GM23338 (cell line): ENCODE results near the gene TNC. TPM values are rescaled to one million over a fixed set of nuclear protein-coding genes. Genes with fewer than 3 reads are reported as not detected.

Experiments
- ATAC-seq: fragments of 200-7000 bp; cut with Tn5 transposase; 3 replicates; pipeline ENCODE4 v1.9.1; 2020
- DNase-seq: peaks from one replicate; pipeline ENCODE4 v3.0.0-alpha.2; 2015; ENCODE audit warnings: low spot score
- H2AFZ ChIP-seq: fragments of 200-600 bp; sonication (generic); 2 replicates; pipeline ENCODE4 v1.8.0; 2016; ENCODE audit warnings: antibody characterized with exemption, mild to moderate bottlenecking, moderate library complexity
- H3F3A ChIP-seq: fragments of 200-600 bp; sonication (generic); replicated peaks from 2 replicates; pipeline ENCODE4 v1.8.0; 2017; ENCODE audit warnings: antibody characterized with exemption, mixed run types, low read depth
- H3K27ac ChIP-seq: fragments of 200-600 bp; sonication (generic); 2 replicates; pipeline ENCODE4 v1.6.1; 2016; ENCODE audit warnings: low read depth
- H3K27me3 ChIP-seq: fragments of 200-600 bp; sonication (generic); 2 replicates; pipeline ENCODE4 v1.8.0; 2016; ENCODE audit warnings: mild to moderate bottlenecking, mixed run types, moderate library complexity; ENCODE audit not compliant: insufficient read depth
- H3K36me3 ChIP-seq: fragments of 200-600 bp; sonication (generic); 2 replicates; pipeline ENCODE4 v1.8.0; 2016; ENCODE audit warnings: mild to moderate bottlenecking; ENCODE audit not compliant: insufficient read depth
- H3K4me1 ChIP-seq: fragments of 200-600 bp; sonication (generic); 2 replicates; pipeline ENCODE4 v1.8.0; 2016; ENCODE audit warnings: mild to moderate bottlenecking, moderate library complexity; ENCODE audit not compliant: insufficient read depth
- H3K4me2 ChIP-seq: fragments of 200-600 bp; sonication (generic); 2 replicates; pipeline ENCODE4 v1.7.1; 2017; ENCODE audit warnings: mixed run types
- H3K4me3 ChIP-seq: fragments of 200-600 bp; sonication (generic); 2 replicates; pipeline ENCODE4 v1.6.1; 2016; ENCODE audit warnings: mixed run types
- H3K79me2 ChIP-seq: fragments of 200-600 bp; sonication (generic); replicated peaks from 2 replicates; pipeline ENCODE4 v1.8.0; 2017; ENCODE audit warnings: mild to moderate bottlenecking; ENCODE audit not compliant: insufficient read depth
- H3K9me2 ChIP-seq: fragments of 200-600 bp; sonication (generic); 2 replicates; pipeline ENCODE4 v1.8.0; 2017; ENCODE audit not compliant: insufficient read depth
- H4K20me1 ChIP-seq: fragments of 200-600 bp; sonication (generic); replicated peaks from 2 replicates; pipeline ENCODE4 v1.8.0; 2017; ENCODE audit warnings: mild to moderate bottlenecking; ENCODE audit not compliant: insufficient read depth
- H3K27ac Mint-ChIP-seq: 2 replicates; pipeline ENCODE4 v1.8.0; 2020; ENCODE audit warnings: inconsistent platforms, mild to moderate bottlenecking, moderate library complexity, mixed read lengths
- H3K27me3 Mint-ChIP-seq: 3 replicates; pipeline ENCODE4 v1.8.0; 2022; ENCODE audit warnings: low read depth, mild to moderate bottlenecking, moderate library complexity, mixed read lengths, inconsistent platforms; ENCODE audit not compliant: insufficient read depth, poor library complexity
- H3K36me3 Mint-ChIP-seq: 3 replicates; pipeline ENCODE4 v1.8.0; 2021; ENCODE audit warnings: low read depth, mild to moderate bottlenecking, inconsistent platforms, moderate library complexity, mixed read lengths
- H3K4me1 Mint-ChIP-seq: 3 replicates; pipeline ENCODE4 v1.8.0; 2020; ENCODE audit warnings: mild to moderate bottlenecking, inconsistent platforms, mixed read lengths
- H3K4me3 Mint-ChIP-seq: 3 replicates; pipeline ENCODE4 v1.8.0; 2021; ENCODE audit warnings: moderate library complexity, mild to moderate bottlenecking, inconsistent platforms, mixed read lengths
- H3K9me3 Mint-ChIP-seq: 3 replicates; pipeline ENCODE4 v1.8.0; 2020; ENCODE audit warnings: moderate library complexity, mild to moderate bottlenecking, inconsistent platforms, mixed read lengths
- CREB1 ChIP-seq: fragments of 250-450 bp; sonication (Bioruptor Pico); IDR thresholded peaks from 2 replicates; pipeline ENCODE4 v1.5.0; 2020; ENCODE audit warnings: low read depth, mild to moderate bottlenecking, moderate library complexity
- CTCF ChIP-seq, 2 experiments: fragments of 200-600 bp in 1 of 2; sonication (generic) in 1 of 2; conservative IDR thresholded peaks; 2 replicates each; pipeline versions ENCODE4 v1.5.1 to v1.6.1; 2016 to 2017; ENCODE audit warnings: antibody characterized with exemption in 2 of 2, low read depth in 2 of 2, mild to moderate bottlenecking in 2 of 2, moderate library complexity in 1 of 2
- EZH2 ChIP-seq: fragments of 200-600 bp; sonication (generic); IDR thresholded peaks from one replicate; pipeline ENCODE4 v1.8.0; 2017; ENCODE audit warnings: antibody characterized with exemption, mild to moderate bottlenecking, low read depth; ENCODE audit not compliant: unreplicated experiment
- EZH2phosphoT487 ChIP-seq: fragments of 200-600 bp; sonication (generic); IDR thresholded peaks from one replicate; pipeline ENCODE4 v1.8.1; 2018; ENCODE audit warnings: antibody characterized with exemption; ENCODE audit not compliant: unreplicated experiment
- JUNB ChIP-seq: IDR thresholded peaks from one replicate; pipeline ENCODE4 v1.6.1; 2016; ENCODE audit warnings: antibody characterized with exemption; ENCODE audit not compliant: unreplicated experiment
- NANOG ChIP-seq: IDR thresholded peaks from 2 replicates; pipeline ENCODE4 v1.6.1; 2016; ENCODE audit warnings: antibody characterized with exemption, borderline replicate concordance
- POLR2AphosphoS5 ChIP-seq: IDR thresholded peaks from 2 replicates; pipeline ENCODE4 v1.6.1; 2016; ENCODE audit warnings: antibody characterized with exemption, low read depth
- REST ChIP-seq: IDR thresholded peaks from one replicate; pipeline ENCODE4 v1.6.1; 2018; ENCODE audit warnings: antibody characterized with exemption; ENCODE audit not compliant: unreplicated experiment
- STAT1 ChIP-seq: IDR thresholded peaks from one replicate; pipeline ENCODE4 v1.6.1; 2016; ENCODE audit warnings: antibody characterized with exemption; ENCODE audit not compliant: unreplicated experiment
- ZNF114 ChIP-seq: fragments of 250-450 bp; sonication (Bioruptor Pico); IDR thresholded peaks from 2 replicates; pipeline ENCODE4 v1.5.0; 2020; ENCODE audit warnings: mild to moderate bottlenecking, moderate library complexity
- ZNF331 ChIP-seq: fragments of 250-450 bp; sonication (Bioruptor Pico); IDR thresholded peaks from 2 replicates; pipeline ENCODE4 v1.5.0; 2020; ENCODE audit warnings: low read depth, mild to moderate bottlenecking, moderate library complexity
- polyA plus RNA-seq: library from polyadenylated mRNA; unstranded; fragments of >200 nt; fragmentation: Nextera tagmentation; extraction: Ambion mirVana; gene quantifications from 2 replicates; pipeline ENCODE4 v1.2.1, GENCODE V29; 2016
- total RNA-seq: library from RNA; depleted of rRNA; stranded (reverse); fragments of >200 nt; shearing (Covaris generic); gene quantifications from 2 replicates; pipeline ENCODE4 v1.2.3, GENCODE V29; 2014
- TF ChIP-seq, protein P1 (sequence below): IDR thresholded peaks from 2 replicates; pipeline ENCODE4 v1.6.1; 2016; ENCODE audit warnings: antibody characterized with exemption

TNC gene
- total and polyA plus RNA-seq, 2 experiments from 2014 or later: 0.89 to 2.7 TPM

GRCh38 chr9:115148721-115149120 lies 30.8 kb upstream of the TNC start:
- TF ChIP-seq POLR2AphosphoS5 (no peak), CREB1 (CRISPR knock-in tag) (no peak), ZNF331 (no peak), CTCF (conservative IDR thresholded peaks at IDR 0.05; ENCODE audit: low read depth in 2 of 2) (no peak), NANOG (no peak), STAT1 (no peak), REST (no peak), EZH2 (no peak), EZH2phosphoT487 (no peak), ZNF114 (CRISPR knock-in tag) (no peak), JUNB (no peak)
- TF ChIP-seq, protein P1, sequence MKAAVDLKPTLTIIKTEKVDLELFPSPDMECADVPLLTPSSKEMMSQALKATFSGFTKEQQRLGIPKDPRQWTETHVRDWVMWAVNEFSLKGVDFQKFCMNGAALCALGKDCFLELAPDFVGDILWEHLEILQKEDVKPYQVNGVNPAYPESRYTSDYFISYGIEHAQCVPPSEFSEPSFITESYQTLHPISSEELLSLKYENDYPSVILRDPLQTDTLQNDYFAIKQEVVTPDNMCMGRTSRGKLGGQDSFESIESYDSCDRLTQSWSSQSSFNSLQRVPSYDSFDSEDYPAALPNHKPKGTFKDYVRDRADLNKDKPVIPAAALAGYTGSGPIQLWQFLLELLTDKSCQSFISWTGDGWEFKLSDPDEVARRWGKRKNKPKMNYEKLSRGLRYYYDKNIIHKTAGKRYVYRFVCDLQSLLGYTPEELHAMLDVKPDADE: no peak
- no peaks in the 10 kb centered on the region for H3K36me3 Mint-ChIP-seq

More at GRCh38 chr9:115148721-115149120, 30.8 kb upstream of the TNC start:
- Histone ChIP-seq H3F3A (no peaks in the 10 kb centered on the region), H4K20me1 (no peaks in the 10 kb centered on the region), H2AFZ (no peak overlapping the region), H3K27me3 (no peaks in the 10 kb centered on the region), H3K36me3 (no peaks in the 10 kb centered on the region), H3K4me2 (no peak overlapping the region), H3K4me3 (no peak overlapping the region), H3K27ac (no peak overlapping the region), H3K9me2 (no peaks in the 10 kb centered on the region; the same call in 1 of the 2 replicates), H3K79me2 (no peaks in the 10 kb centered on the region), H3K4me1 (no peaks in the 10 kb centered on the region)
- no peak for DNase-seq
- Mint-ChIP-seq H3K27ac (no peak overlapping the region), H3K4me1 (no peaks in the 10 kb centered on the region; the same call in 2 of the 3 replicates), H3K4me3 (no peak overlapping the region), H3K9me3 (peaks cover 3% of the 10 kb centered on the region; the same call in 1 of the 3 replicates), H3K27me3 (no peaks in the 10 kb centered on the region)
- ATAC-seq: no peak
